Natural killer cell (primary cell): ENCODE results near the gene ELP5. TPM values are rescaled to one million over a fixed set of nuclear protein-coding genes. Genes with fewer than 3 reads are reported as not detected.

Source experiments
- ATAC-seq, 3 donors: fragments of 150-1000 bp in 2 of 3; fragments of 200-7000 bp in 1 of 3; cut with Tn5 transposase; 1 replicate in 1 of 3; 2 replicates in 2 of 3; pipeline ENCODE4 v1.10.0; 2021; ENCODE audit warnings: mild to moderate bottlenecking in 2 of 3, moderate library complexity in 2 of 3
- DNase-seq, 2 donors: peaks; one replicate each; pipeline versions ENCODE4 v3.0.0 to v3.0.0-alpha.2; 2013 to 2021; ENCODE audit warnings: mixed read lengths in 1 of 2
- H3K27ac ChIP-seq: one replicate; pipeline ENCODE4 v1.5.1; 2013; ENCODE audit warnings: mild to moderate bottlenecking, low read length
- H3K27me3 ChIP-seq: one replicate; pipeline ENCODE4 v1.6.1; 2013; ENCODE audit warnings: low read length; ENCODE audit not compliant: control insufficient read depth, insufficient read depth
- H3K36me3 ChIP-seq: one replicate; pipeline ENCODE4 v1.6.1; 2013; ENCODE audit warnings: low read length; ENCODE audit not compliant: control insufficient read depth, insufficient read depth
- H3K4me1 ChIP-seq: one replicate; pipeline ENCODE4 v1.6.1; 2013; ENCODE audit warnings: low read length; ENCODE audit not compliant: control insufficient read depth, insufficient read depth
- H3K4me3 ChIP-seq: one replicate; pipeline ENCODE4 v1.5.1; 2013; ENCODE audit warnings: low read length
- H3K9me3 ChIP-seq: one replicate; pipeline ENCODE4 v1.6.1; 2013; ENCODE audit warnings: low read length; ENCODE audit not compliant: control insufficient read depth, insufficient read depth
- H3K27ac Mint-ChIP-seq, 2 donors: one replicate each; pipeline ENCODE4 v1.8.0; 2022; ENCODE audit warnings: mild to moderate bottlenecking in 2 of 2, mixed read lengths in 2 of 2, moderate library complexity in 1 of 2
- H3K27me3 Mint-ChIP-seq, 2 donors: one replicate each; pipeline ENCODE4 v1.8.0; 2022; ENCODE audit warnings: low read depth in 2 of 2, mixed read lengths in 2 of 2
- H3K36me3 Mint-ChIP-seq: one replicate; pipeline ENCODE4 v1.8.0; 2022; ENCODE audit warnings: mixed read lengths
- H3K4me1 Mint-ChIP-seq, 2 donors: one replicate each; pipeline ENCODE4 v1.8.0; 2022; ENCODE audit warnings: mixed read lengths in 2 of 2
- H3K4me3 Mint-ChIP-seq: one replicate; pipeline ENCODE4 v1.8.0; 2022; ENCODE audit warnings: mild to moderate bottlenecking, moderate library complexity, mixed read lengths
- H3K9me3 Mint-ChIP-seq, 2 donors: one replicate each; pipeline ENCODE4 v1.8.0; 2022; ENCODE audit warnings: mixed read lengths in 2 of 2
- CTCF ChIP-seq: fragments of 200-600 bp; IDR thresholded peaks from one replicate; pipeline ENCODE4 v1.8.0; 2022; ENCODE audit warnings: antibody characterized with exemption
- WGBS: methylation state at CpG from one replicate; pipeline ENCODE4 v1.1.7; 2013; ENCODE audit warnings: missing lambda C conversion rate; ENCODE audit not compliant: insufficient coverage; 5-methylcytosine and 5-hydroxymethylcytosine counted together
- intact Hi-C: fragments of 100-400 bp; cut with micrococcal nuclease; formaldehyde crosslinking; loops from one replicate; pipeline ENCODE4 v1.14.2; 2022
- total RNA-seq, 4 donors: library from RNA; stranded (reverse); fragments of 120-200 nt in 1 of 4; gene quantifications; one replicate each; pipeline versions ENCODE4 v1.2.3 to v1.2.4, GENCODE V29; 2013 to 2022

Gene ELP5
- total RNA-seq, 3 donors from 2014 or later (not counting 1 experiment from before 2014, with no cell fraction given), result 30.1 to 38.5 (median 30.3) TPM

GRCh38 chr17:7240375-7240774 is 11.6 kb upstream of the ELP5 start:
- Histone ChIP-seq H3K4me1 (peaks cover 46% of the 10 kb centered on the region), H3K36me3 (peaks cover 31% of the 10 kb centered on the region), H3K27ac (peak overlapping the region; percentile 83), H3K27me3 (no peaks in the 10 kb centered on the region), H3K4me3 (no peak overlapping the region), H3K9me3 (no peaks in the 10 kb centered on the region)
- no peaks in the 10 kb centered on the region for H3K9me3 Mint-ChIP-seq
- no peaks in the 10 kb centered on the region for H3K36me3 Mint-ChIP-seq
- H3K27ac Mint-ChIP-seq, result peak overlapping the region; percentile 97 to 99
- ATAC-seq (no peak), DNase-seq (no peak)
- peaks cover 55 to 68% of the 10 kb centered on the region in 2 donors for H3K4me1 Mint-ChIP-seq
- intact Hi-C loops, result no loop called here
- 52% methylated on average over 2 of the region's 4 CpGs for WGBS
- peak overlapping the region; percentile 96 for H3K4me3 Mint-ChIP-seq
- no peak for TF ChIP-seq CTCF
- no peaks in the 10 kb centered on the region for H3K27me3 Mint-ChIP-seq

- peaks cover 49 to 61% of the 10 kb centered on the region in 2 donors for H3K4me1 Mint-ChIP-seq
Measured at GRCh38 chr17:7241090-7241733, 10.8 kb upstream of the ELP5 start.

GRCh38 chr17:7241783-7242716 is 10.0 kb upstream of the ELP5 start, which contains the start of gene GABARAP:
TSS of gene GABARAP (minus strand) at chr17:7242449. CDS start at chr17:7242330, 119 bp downstream.
- ATAC-seq, result peak; percentile 58 to 82 (median 63)
- peak within 1 kb of the TSS; percentile 97 to 99 for H3K27ac Mint-ChIP-seq
- DNase-seq, result peak; percentile 93 to 96
- no peaks in the 10 kb centered on the region for H3K9me3 Mint-ChIP-seq
- Histone ChIP-seq H3K9me3 (no peaks in the 10 kb centered on the region), H3K27me3 (no peaks in the 10 kb centered on the region), H3K4me3 (peak within 1 kb of the TSS; percentile 89), H3K27ac (peak within 1 kb of the TSS; percentile 83), H3K4me1 (peaks cover 37% of the 10 kb centered on the region), H3K36me3 (peaks cover 33% of the 10 kb centered on the region)
- H3K4me1 Mint-ChIP-seq, result peaks cover 44 to 54% of the 10 kb centered on the region in 2 donors
- under 1% methylated on average over 60 of the region's 62 CpGs for WGBS
- H3K36me3 Mint-ChIP-seq, result no peaks in the 10 kb centered on the region
- intact Hi-C loops, result loop anchor here (2.0 kb wide), 1 partner anchor 65 kb away; the partner anchor contains the start of gene EIF5A
- no peak for TF ChIP-seq CTCF
- H3K4me3 Mint-ChIP-seq, result peak within 1 kb of the TSS; percentile 95
- H3K27me3 Mint-ChIP-seq, result no peaks in the 10 kb centered on the region

More at GRCh38 chr17:7241090-7241733, 10.8 kb upstream of the ELP5 start:
- no peaks in the 10 kb centered on the region for H3K36me3 Mint-ChIP-seq
- H3K36me3 ChIP-seq, result peaks cover 31% of the 10 kb centered on the region
- no peak for TF ChIP-seq CTCF
- H3K27me3 ChIP-seq, result no peaks in the 10 kb centered on the region
- 65% methylated on average over 9 of the region's 9 CpGs for WGBS
- H3K9me3 Mint-ChIP-seq, result no peaks in the 10 kb centered on the region
- DNase-seq, result no peak
- no peaks in the 10 kb centered on the region for H3K9me3 ChIP-seq
- H3K27ac Mint-ChIP-seq, result peak overlapping the region; percentile 97 to 99
- no peaks in the 10 kb centered on the region for H3K27me3 Mint-ChIP-seq
- H3K4me3 Mint-ChIP-seq, result peak overlapping the region; percentile 95
- ATAC-seq, result no peak
- H3K27ac ChIP-seq, result peak overlapping the region; percentile 83
- peaks cover 39% of the 10 kb centered on the region for H3K4me1 ChIP-seq
- intact Hi-C loops, result no loop called here
- H3K4me3 ChIP-seq, result peak overlapping the region; percentile 89
